B cell (primary cell): ENCODE data around the gene CA11.

Experiments used
- CTCF ChIP-seq: fragments of 200-600 bp; IDR thresholded peaks from one replicate; pipeline ENCODE4 v1.8.0; 2022; ENCODE audit warnings: antibody characterized with exemption, mild to moderate bottlenecking
- EZH2 ChIP-seq: IDR thresholded peaks from 2 replicates; pipeline ENCODE4 v1.6.1; 2012; ENCODE audit warnings: borderline replicate concordance, low read depth, mild to moderate bottlenecking, moderate library complexity, low read length; ENCODE audit not compliant: insufficient read depth, poor library complexity, severe bottlenecking

DNA sequence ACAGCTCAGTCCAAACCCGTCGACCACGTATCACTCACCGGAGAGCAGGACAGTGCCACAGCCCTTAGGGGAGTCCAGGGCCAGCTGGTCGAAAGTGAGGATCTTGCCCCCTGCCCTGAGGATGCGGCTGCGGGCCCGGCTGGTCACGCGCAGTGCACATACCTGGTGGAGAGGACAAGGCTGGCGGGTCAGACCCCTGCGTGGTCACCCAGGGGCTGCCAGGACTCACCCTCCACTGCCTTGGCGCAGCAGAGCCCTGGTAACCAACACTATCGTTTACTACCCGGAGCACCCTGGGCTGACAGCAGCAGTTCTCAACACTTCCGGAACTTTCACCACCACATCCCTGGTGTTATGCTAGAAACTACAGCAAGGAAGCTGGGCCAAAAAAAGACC is 29.9 kb downstream of the CA11 start:
- no peak for TF ChIP-seq CTCF
- TF ChIP-seq EZH2, result no peak
